Right lobe of liver (tissue), 4 donors: ENCODE data around the gene CPM.

Experiments
- POLR2A ChIP-seq: fragments of 450-650 bp; IDR thresholded peaks from one replicate; pipeline ENCODE4 v1.6.1; 2017; ENCODE audit warnings: antibody characterized with exemption, mild to moderate bottlenecking
- TF ChIP-seq, protein P1 (sequence below), 4 donors: fragments of 200-600 bp in 3 of 4; fragments of 450-650 bp in 1 of 4; IDR thresholded peaks; one replicate each; pipeline versions ENCODE4 v1.5.1 to v1.8.0; 2016 to 2022; ENCODE audit warnings: antibody characterized with exemption in 4 of 4, mild to moderate bottlenecking in 2 of 4
- donor health status: DM: no; HTN: no; CAD: no.
- donor health status: DM: no; HTN: no; CAD: no.
- donor health status: DM: no; HTN: yes; CAD: no.

DNA sequence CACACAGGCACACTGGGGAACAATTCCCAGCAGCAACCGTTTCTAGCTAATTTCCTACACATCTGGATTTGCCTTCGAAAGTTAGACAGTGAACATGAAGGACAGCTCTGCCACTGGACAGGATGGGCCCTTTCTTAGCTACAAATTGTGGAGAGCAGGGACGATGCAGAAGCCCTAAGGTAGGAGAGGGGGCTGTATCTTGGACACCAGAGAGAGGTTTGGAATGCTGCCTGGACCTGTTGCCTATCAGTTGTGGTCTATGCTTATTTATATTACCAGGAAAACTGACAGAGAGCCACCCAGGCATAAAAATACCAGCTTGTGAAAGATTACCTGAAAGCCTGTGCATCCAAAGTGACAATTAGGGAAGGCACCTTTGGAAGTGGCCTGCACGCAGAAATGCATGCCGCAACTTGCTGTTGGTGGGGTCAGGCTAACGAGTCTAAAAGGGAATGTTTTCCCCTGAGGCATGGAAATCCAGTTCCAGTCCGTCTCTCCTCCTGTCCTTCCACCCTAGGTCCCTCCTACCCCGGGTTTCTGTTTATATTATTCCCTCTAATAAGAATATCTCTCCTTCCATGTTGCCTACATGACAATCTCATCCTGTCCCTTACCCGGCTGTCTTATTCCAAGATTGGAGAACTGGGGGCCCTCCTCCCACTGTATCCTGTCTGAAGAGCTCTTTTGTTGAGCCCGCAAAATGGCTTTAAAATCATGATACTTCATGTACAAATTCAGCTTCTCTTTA is 64.8 kb downstream of the CPM start:
- no peak for TF ChIP-seq POLR2A
- TF ChIP-seq, protein P1, sequence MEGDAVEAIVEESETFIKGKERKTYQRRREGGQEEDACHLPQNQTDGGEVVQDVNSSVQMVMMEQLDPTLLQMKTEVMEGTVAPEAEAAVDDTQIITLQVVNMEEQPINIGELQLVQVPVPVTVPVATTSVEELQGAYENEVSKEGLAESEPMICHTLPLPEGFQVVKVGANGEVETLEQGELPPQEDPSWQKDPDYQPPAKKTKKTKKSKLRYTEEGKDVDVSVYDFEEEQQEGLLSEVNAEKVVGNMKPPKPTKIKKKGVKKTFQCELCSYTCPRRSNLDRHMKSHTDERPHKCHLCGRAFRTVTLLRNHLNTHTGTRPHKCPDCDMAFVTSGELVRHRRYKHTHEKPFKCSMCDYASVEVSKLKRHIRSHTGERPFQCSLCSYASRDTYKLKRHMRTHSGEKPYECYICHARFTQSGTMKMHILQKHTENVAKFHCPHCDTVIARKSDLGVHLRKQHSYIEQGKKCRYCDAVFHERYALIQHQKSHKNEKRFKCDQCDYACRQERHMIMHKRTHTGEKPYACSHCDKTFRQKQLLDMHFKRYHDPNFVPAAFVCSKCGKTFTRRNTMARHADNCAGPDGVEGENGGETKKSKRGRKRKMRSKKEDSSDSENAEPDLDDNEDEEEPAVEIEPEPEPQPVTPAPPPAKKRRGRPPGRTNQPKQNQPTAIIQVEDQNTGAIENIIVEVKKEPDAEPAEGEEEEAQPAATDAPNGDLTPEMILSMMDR (IDR thresholded peaks at IDR 0.05), result no peak
